Measurements from ENCODE around the gene TNK2. TPM values are rescaled to one million over a fixed set of nuclear protein-coding genes. Genes with fewer than 3 reads are reported as not detected.

The TNK2 gene
- total RNA-seq, 1 experiment from 2014 or later = 72.3 TPM

- POLR2A ChIA-PET = no interaction called here
- H3K27me3 ChIP-seq (ENCODE audit: control insufficient read depth, insufficient read depth, low read length) = no peaks in the 10 kb centered on the region
- CTCF ChIA-PET = no interaction called here
- DNase-seq (ENCODE audit: low read depth, low spot score) = no peak
- in situ Hi-C loops (cut with HindIII; ENCODE audit: low pct_unique_long_range_greater_than_20kb, low sequenced_read_pairs) (no loop called here), intact Hi-C loops (cut with micrococcal nuclease; ENCODE audit: unreplicated experiment) (no loop called here)
- H3K9me3 ChIP-seq (ENCODE audit: control insufficient read depth, insufficient read depth, low read depth, low read length) = no peaks in the 10 kb centered on the region
- H3K4me3 ChIP-seq (ENCODE audit: low read depth in 2 of 2, low read length in 2 of 2) = no peak overlapping the region
- no peak overlapping the region for H3K27ac ChIP-seq (ENCODE audit: low read length)
- ATAC-seq = no peak; the same call in 1 of the 2 replicates
- BruUV-seq (replicated peaks) = no TSS peak
- no peaks in the 10 kb centered on the region for H3K4me1 ChIP-seq (ENCODE audit: control insufficient read depth, insufficient read depth, low read length)
- H3K36me3 ChIP-seq (ENCODE audit: control insufficient read depth, insufficient read depth, low read length) = no peaks in the 10 kb centered on the region
- TF ChIP-seq POLR2AphosphoS5 (IDR thresholded peaks at IDR 0.05; ENCODE audit: low read depth, low read length) (no peak), SIN3A (IDR thresholded peaks at IDR 0.05; ENCODE audit: borderline replicate concordance, insufficient read depth, low read depth, low read length) (no peak), CTCF (IDR thresholded peaks at IDR 0.05) (no peak), TCF7L2 (IDR thresholded peaks at IDR 0.05; ENCODE audit: low read depth, low read length) (no peak), REST (IDR thresholded peaks at IDR 0.05; ENCODE audit: insufficient read depth in 1 of 2, low read depth in 2 of 2, low read length in 1 of 2) (no peak)
These were observed 23.4 kb upstream of the TNK2 start for GRCh38 chr3:195931582-195932273.

DNA sequence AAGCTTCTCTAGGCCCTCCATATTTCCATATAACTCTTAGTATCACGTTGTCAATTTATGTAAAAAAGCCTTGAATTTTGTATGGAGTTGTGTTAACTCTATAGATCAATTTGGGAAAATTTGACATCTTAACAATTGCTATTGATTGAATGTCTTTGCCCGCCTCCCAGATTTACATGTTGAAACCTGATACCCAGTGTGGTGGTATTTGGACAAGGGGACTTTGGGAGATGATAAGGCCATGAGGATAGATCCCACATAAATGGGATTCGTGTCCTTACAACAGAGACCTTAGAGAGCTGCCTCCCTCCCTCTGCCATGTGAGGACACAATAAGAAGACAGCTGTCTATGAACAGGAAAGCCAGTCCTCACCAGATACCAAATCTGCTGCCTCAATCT, 21.1 kb upstream of the TNK2 start:
- BruUV-seq (replicated peaks) = no TSS peak
- in situ Hi-C loops (cut with HindIII; ENCODE audit: low pct_unique_long_range_greater_than_20kb, low sequenced_read_pairs) = no loop called here

More for the DNA sequence above, 21.1 kb upstream of the TNK2 start:
- TF ChIP-seq CTCF (IDR thresholded peaks at IDR 0.05) = no peak
- TF ChIP-seq REST (IDR thresholded peaks at IDR 0.05; ENCODE audit: insufficient read depth in 1 of 2, low read depth in 2 of 2, low read length in 1 of 2) = no peak
- TF ChIP-seq TCF7L2 (IDR thresholded peaks at IDR 0.05; ENCODE audit: low read depth, low read length) = no peak
- TF ChIP-seq SIN3A (IDR thresholded peaks at IDR 0.05; ENCODE audit: borderline replicate concordance, insufficient read depth, low read depth, low read length) = no peak
- no peak for TF ChIP-seq POLR2AphosphoS5 (IDR thresholded peaks at IDR 0.05; ENCODE audit: low read depth, low read length)
- DNase-seq (ENCODE audit: low read depth, low spot score) = no peak
- intact Hi-C loops (cut with micrococcal nuclease; ENCODE audit: unreplicated experiment) = no loop called here
- no peaks in the 10 kb centered on the region for H3K27me3 ChIP-seq (ENCODE audit: control insufficient read depth, insufficient read depth, low read length)
- ChIA-PET CTCF (interaction anchor here (1.1 kb wide), 1 partner anchor 14 kb away, joined by 6 read pairs; no protein-coding TSS in a partner anchor), POLR2A (interaction anchor here (0.6 kb wide), 1 partner anchor 77 kb away, joined by 3 read pairs; no protein-coding TSS in a partner anchor)
- H3K9me3 ChIP-seq (ENCODE audit: control insufficient read depth, insufficient read depth, low read depth, low read length) = no peaks in the 10 kb centered on the region
- no peak for ATAC-seq
- H3K27ac ChIP-seq (ENCODE audit: low read length) = no peak overlapping the region
- H3K4me1 ChIP-seq (ENCODE audit: control insufficient read depth, insufficient read depth, low read length) = no peaks in the 10 kb centered on the region
- H3K36me3 ChIP-seq (ENCODE audit: control insufficient read depth, insufficient read depth, low read length) = no peaks in the 10 kb centered on the region
- no peak overlapping the region for H3K4me3 ChIP-seq (ENCODE audit: low read depth in 2 of 2, low read length in 2 of 2)

All from Panc1 (cell line).